ENCODE measurements around the gene URAD.

DNA sequence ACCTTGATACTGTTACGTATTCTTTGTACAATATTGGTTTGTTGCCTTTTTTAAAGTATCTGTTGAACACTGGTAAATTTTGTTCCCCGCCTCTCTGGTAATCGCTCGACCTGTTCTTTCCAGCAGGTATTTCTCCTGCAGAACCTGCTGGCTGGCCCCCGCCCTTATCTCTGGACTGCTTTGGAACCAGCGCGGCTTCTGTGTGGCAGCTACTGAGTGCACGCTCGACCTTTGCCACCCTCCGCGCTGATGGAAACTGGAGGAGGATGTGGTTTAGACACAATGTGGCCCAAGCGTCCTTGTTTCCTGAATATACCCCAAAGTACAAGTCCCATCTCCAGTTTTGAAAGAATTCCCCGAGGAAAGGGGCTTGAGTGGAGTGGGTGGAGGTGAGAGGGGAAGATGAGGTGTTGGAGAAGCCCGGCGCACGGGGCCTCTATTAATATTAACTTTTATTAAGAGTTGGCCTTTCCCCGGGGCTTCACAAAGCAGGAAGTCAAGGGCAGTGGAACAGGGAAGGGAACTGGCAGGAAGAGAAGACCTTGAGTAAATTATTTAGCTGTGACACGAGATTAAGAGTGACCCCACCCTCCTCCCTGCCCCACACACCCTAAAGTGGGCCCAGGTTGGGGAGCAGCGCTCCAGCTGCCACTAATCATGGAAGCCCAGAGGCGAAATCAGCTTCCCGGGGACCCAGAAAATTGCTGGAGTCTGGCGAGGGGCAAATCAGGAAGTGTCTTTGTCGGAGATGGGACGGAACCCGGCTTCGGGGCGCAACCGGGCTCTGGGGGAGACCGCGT lies 35.4 kb downstream of the URAD start:
- TF ChIP-seq, protein P1, sequence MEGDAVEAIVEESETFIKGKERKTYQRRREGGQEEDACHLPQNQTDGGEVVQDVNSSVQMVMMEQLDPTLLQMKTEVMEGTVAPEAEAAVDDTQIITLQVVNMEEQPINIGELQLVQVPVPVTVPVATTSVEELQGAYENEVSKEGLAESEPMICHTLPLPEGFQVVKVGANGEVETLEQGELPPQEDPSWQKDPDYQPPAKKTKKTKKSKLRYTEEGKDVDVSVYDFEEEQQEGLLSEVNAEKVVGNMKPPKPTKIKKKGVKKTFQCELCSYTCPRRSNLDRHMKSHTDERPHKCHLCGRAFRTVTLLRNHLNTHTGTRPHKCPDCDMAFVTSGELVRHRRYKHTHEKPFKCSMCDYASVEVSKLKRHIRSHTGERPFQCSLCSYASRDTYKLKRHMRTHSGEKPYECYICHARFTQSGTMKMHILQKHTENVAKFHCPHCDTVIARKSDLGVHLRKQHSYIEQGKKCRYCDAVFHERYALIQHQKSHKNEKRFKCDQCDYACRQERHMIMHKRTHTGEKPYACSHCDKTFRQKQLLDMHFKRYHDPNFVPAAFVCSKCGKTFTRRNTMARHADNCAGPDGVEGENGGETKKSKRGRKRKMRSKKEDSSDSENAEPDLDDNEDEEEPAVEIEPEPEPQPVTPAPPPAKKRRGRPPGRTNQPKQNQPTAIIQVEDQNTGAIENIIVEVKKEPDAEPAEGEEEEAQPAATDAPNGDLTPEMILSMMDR (IDR thresholded peaks at IDR 0.05) = no peak
- TF ChIP-seq POLR2A (IDR thresholded peaks at IDR 0.05) = no peak

Measured in adrenal gland (tissue), 5 donors.